ENCODE measurements around the gene HOXD3.

Gene HOXD3

GRCh38 chr2:176206136-176206535 lies 49.0 kb downstream of the HOXD3 start:
- no peak for TF ChIP-seq CTCF (IDR thresholded peaks at IDR 0.05; ENCODE audit: borderline replicate concordance, insufficient read depth, low read depth, low read length)

GRCh38 chr2:176206682-176207081 lies 49.6 kb downstream of the HOXD3 start:
- TF ChIP-seq CTCF (IDR thresholded peaks at IDR 0.05; ENCODE audit: borderline replicate concordance, insufficient read depth, low read depth, low read length), result no peak
- H3K4me3 ChIP-seq (ENCODE audit: low read depth, low read length), result no peak overlapping the region

More at GRCh38 chr2:176206136-176206535, 49.0 kb downstream of the HOXD3 start:
- H3K4me3 ChIP-seq (ENCODE audit: low read depth, low read length), result no peak overlapping the region

- no peak overlapping the region for H3K4me3 ChIP-seq (ENCODE audit: low read depth, low read length)
- no peak for TF ChIP-seq CTCF (IDR thresholded peaks at IDR 0.05; ENCODE audit: borderline replicate concordance, insufficient read depth, low read depth, low read length)
Observed at GRCh38 chr2:176211110-176211509, 54.0 kb downstream of the HOXD3 start.

GRCh38 chr2:176212276-176212675 lies 55.2 kb downstream of the HOXD3 start:
- no peak overlapping the region for H3K4me3 ChIP-seq (ENCODE audit: low read depth, low read length)
- TF ChIP-seq CTCF (IDR thresholded peaks at IDR 0.05; ENCODE audit: borderline replicate concordance, insufficient read depth, low read depth, low read length), result no peak

GRCh38 chr2:176213406-176213805 lies 56.3 kb downstream of the HOXD3 start:
- no peak for TF ChIP-seq CTCF (IDR thresholded peaks at IDR 0.05; ENCODE audit: borderline replicate concordance, insufficient read depth, low read depth, low read length)
- no peak overlapping the region for H3K4me3 ChIP-seq (ENCODE audit: low read depth, low read length)
